GM12878 (cell line): ENCODE measurements around the gene CACNA1I. TPM values are rescaled to one million over a fixed set of nuclear protein-coding genes. Genes with fewer than 3 reads are reported as not detected.

Experiments
- ATAC-seq: fragments of 200-7000 bp; cut with Tn5 transposase; 3 replicates; pipeline ENCODE4 v1.9.1; 2020; ENCODE audit warnings: mild to moderate bottlenecking, moderate library complexity
- BruUV-seq: library from RNA; stranded (reverse); fragments of 400-500 nt; replicated peaks from 2 replicates; lab custom pipeline; 2021; lab: Mats Ljungman, UMichigan
- CTCF ChIA-PET: fragments of 300-600 bp; sonication (Branson Sonifier 250); formaldehyde crosslinking; extraction: SDS; loops from one replicate; lab custom pipeline; 2021; ENCODE audit warnings: inconsistent platforms; lab: Yijun Ruan, JAX
- POLR2A ChIA-PET: fragments of 350-600 bp; formaldehyde crosslinking; extraction: SDS; loops from one replicate; lab custom pipeline; 2021; ENCODE audit warnings: inconsistent platforms; lab: Charles Lee
- RAD21 ChIA-PET: fragments of 300-600 bp; sonication (Branson Sonifier 250); formaldehyde crosslinking; loops from one replicate; lab custom pipeline; 2023; ENCODE audit warnings: antibody characterized with exemption; ENCODE audit not compliant: unreplicated experiment; lab: Charles Lee
- SMC1A ChIA-PET: fragments of 300-600 bp; sonication (Branson Sonifier 250); formaldehyde crosslinking; loops from one replicate; lab custom pipeline; 2023; ENCODE audit not compliant: unreplicated experiment, uncharacterized antibody; lab: Charles Lee
- DNase-seq: peaks from one replicate; pipeline ENCODE4 v3.0.0-alpha.2; 2011; ENCODE audit warnings: low read depth, low spot score
- FAIRE-seq: peaks from 3 replicates; lab custom pipeline; 2011; peaks lifted over from hg19 to GRCh38; lab: Jason Lieb, UNC
- H2AFZ ChIP-seq: 2 replicates; pipeline ENCODE4 v1.6.0; 2011; ENCODE audit warnings: low read depth, low read length, control low read depth; ENCODE audit not compliant: control insufficient read depth
- H3K27ac ChIP-seq: 2 replicates; pipeline ENCODE4 v1.5.1; 2011; ENCODE audit warnings: control low read depth; ENCODE audit not compliant: control insufficient read depth, insufficient read depth
- H3K27me3 ChIP-seq, 2 experiments: replicated peaks in 1 of 2; 2 replicates each; pipeline versions ENCODE4 v1.6.0 to v1.6.1; 2011; ENCODE audit warnings: low read length in 1 of 2; ENCODE audit not compliant: control insufficient read depth in 2 of 2, insufficient read depth in 2 of 2
- H3K36me3 ChIP-seq, 2 experiments: 2 replicates each; pipeline ENCODE4 v1.5.1; 2011; ENCODE audit warnings: low read length in 1 of 2; ENCODE audit not compliant: control insufficient read depth in 2 of 2, insufficient read depth in 2 of 2
- H3K4me1 ChIP-seq: 2 replicates; pipeline ENCODE4 v1.6.1; 2011; ENCODE audit warnings: mild to moderate bottlenecking, low read length, moderate library complexity, mixed read lengths; ENCODE audit not compliant: control insufficient read depth, insufficient read depth
- H3K4me2 ChIP-seq: 2 replicates; pipeline ENCODE4 v1.6.0; 2011; ENCODE audit warnings: control low read depth; ENCODE audit not compliant: control insufficient read depth, insufficient read depth
- H3K4me3 ChIP-seq: fragments of 200-600 bp; sonication (generic); 2 replicates; pipeline ENCODE4 v1.5.1; 2016
- H3K79me2 ChIP-seq: 2 replicates; pipeline ENCODE4 v1.6.0; 2011; ENCODE audit warnings: low read length; ENCODE audit not compliant: control insufficient read depth, insufficient read depth
- H3K9ac ChIP-seq: 2 replicates; pipeline ENCODE4 v1.8.0; 2011; ENCODE audit warnings: low read length, control low read depth, mixed read lengths; ENCODE audit not compliant: control insufficient read depth, insufficient read depth
- H3K9me3 ChIP-seq: replicated peaks from 3 replicates; pipeline ENCODE4 v1.5.1; 2011; ENCODE audit warnings: mild to moderate bottlenecking, low read length; ENCODE audit not compliant: control insufficient read depth, insufficient read depth
- H4K20me1 ChIP-seq: 2 replicates; pipeline ENCODE4 v1.6.0; 2011; ENCODE audit not compliant: control insufficient read depth, insufficient read depth
- CTCF ChIP-seq, 3 experiments: IDR thresholded peaks in 2 of 3; conservative IDR thresholded peaks in 1 of 3; 2 replicates each; pipeline ENCODE4 v1.5.1; 2011; ENCODE audit warnings: low read depth in 3 of 3, low read length in 3 of 3, mild to moderate bottlenecking in 3 of 3, control low read depth in 2 of 3, moderate library complexity in 2 of 3, inconsistent platforms in 1 of 3, mixed read lengths in 1 of 3; ENCODE audit not compliant: control insufficient read depth in 2 of 3, insufficient read depth in 1 of 3; ENCODE audit errors: extremely low read depth in 1 of 3
- EED ChIP-seq: sonication (generic); IDR thresholded peaks from 2 replicates; pipeline ENCODE4 v1.6.1; 2016; ENCODE audit warnings: antibody characterized with exemption, low read depth
- MEF2A ChIP-seq: IDR thresholded peaks from 2 replicates; pipeline ENCODE4 v1.6.1; 2011; ENCODE audit warnings: low read depth, mild to moderate bottlenecking, low read length, moderate library complexity; ENCODE audit not compliant: insufficient read depth
- NR2C2 ChIP-seq: IDR thresholded peaks from 2 replicates; pipeline ENCODE4 v1.6.1; 2011; ENCODE audit warnings: borderline replicate concordance, low read depth; ENCODE audit not compliant: control insufficient read depth, insufficient read length
- PKNOX1 ChIP-seq: fragments of 450-650 bp; IDR thresholded peaks from 2 replicates; pipeline ENCODE4 v1.6.1; 2016; ENCODE audit warnings: mild to moderate bottlenecking
- SIN3A ChIP-seq: IDR thresholded peaks from 2 replicates; pipeline ENCODE4 v1.6.1; 2012; ENCODE audit warnings: low read depth, low read length, improper control_type of control experiment
- SREBF1 ChIP-seq: IDR thresholded peaks from 2 replicates; pipeline ENCODE4 v1.6.1; 2012; ENCODE audit warnings: mild to moderate bottlenecking, low read length
- STAT1 ChIP-seq: fragments of 450-650 bp; conservative IDR thresholded peaks from 2 replicates; pipeline ENCODE4 v1.6.1; 2014; ENCODE audit warnings: antibody characterized with exemption, mild to moderate bottlenecking
- ZZZ3 ChIP-seq: IDR thresholded peaks from 2 replicates; pipeline ENCODE4 v1.6.1; 2011; ENCODE audit warnings: low read depth; ENCODE audit not compliant: control insufficient read depth, insufficient read length
- WGBS: methylation state at CpG from one replicate; pipeline ENCODE4 v1.1.6; 2016; ENCODE audit warnings: low lambda C conversion rate; ENCODE audit not compliant: insufficient replicate concordance, insufficient coverage; ENCODE audit errors: missing lambda C conversion rate; 5-methylcytosine and 5-hydroxymethylcytosine counted together
- in situ Hi-C: fragments of 300-500 bp; cut with MboI; formaldehyde crosslinking; loops from 9 replicates; pipeline ENCODE4 v1.14.3; 2018; ENCODE audit warnings: mixed read lengths
- intact Hi-C: fragments of 100-400 bp; cut with micrococcal nuclease; formaldehyde crosslinking; loops from one replicate; pipeline ENCODE4 v1.14.2; 2022; ENCODE audit not compliant: unreplicated experiment
- polyA plus RNA-seq, 11 experiments: library from polyadenylated mRNA; depleted of rRNA in 4 of 11; unstranded in 6 of 11; stranded (reverse) in 5 of 11; fragments of >200 nt; fragmentation: Nextera tagmentation in 4 of 11; fragmentation: Illumina TruSeq in 1 of 11; extraction: Ambion mirVana in 4 of 11; extraction: Trizol in 1 of 11; gene quantifications; 1 replicate in 1 of 11; 2 replicates in 10 of 11; pipeline versions ENCODE4 v1.2.1 to v1.2.3, GENCODE V29; 2011 to 2016; ENCODE audit warnings: inconsistent platforms in 2 of 11, missing spikeins in 2 of 11, low read depth in 1 of 11
- total RNA-seq, 4 experiments: library from RNA; depleted of rRNA in 3 of 4; stranded (reverse); fragments of >200 nt in 3 of 4; fragmentation: Illumina TruSeq in 1 of 4; extraction: Trizol in 1 of 4; gene quantifications; 2 replicates each; pipeline versions ENCODE4 v1.2.1 to v1.2.3, GENCODE V29; 2013 to 2021
- TF ChIP-seq, protein P1 (sequence below): fragments of 450-650 bp; IDR thresholded peaks from 2 replicates; pipeline ENCODE4 v1.6.1; 2014; ENCODE audit warnings: mild to moderate bottlenecking

Gene CACNA1I
- total and polyA plus RNA-seq, 10 of the 15 experiments (the other 5 are each of a cell fraction or from before 2014, with no cell fraction given), result 0.01 to 0.03 TPM; not detected in 8

GRCh38 chr22:39546889-39547586, 23.5 kb upstream of the CACNA1I start:
- Histone ChIP-seq H2AFZ (no peak overlapping the region), H3K4me2 (no peak overlapping the region), H3K9me3 (no peaks in the 10 kb centered on the region), H3K4me1 (no peaks in the 10 kb centered on the region), H3K4me3 (no peak overlapping the region), H3K79me2 (no peaks in the 10 kb centered on the region), H4K20me1 (no peaks in the 10 kb centered on the region), H3K9ac (no peak overlapping the region), H3K36me3 (no peaks in the 10 kb centered on the region), H3K27ac (no peak overlapping the region), H3K27me3 (peaks cover 3 to 4% of the 10 kb centered on the region in 2 experiments; a peak in 2 of 4 replicates)
- ChIA-PET POLR2A (no interaction called here), RAD21 (no interaction called here), SMC1A (no interaction called here), CTCF (interaction anchor here (14.5 kb wide), 1 partner anchor 476 kb away, joined by 157 read pairs; no protein-coding TSS in a partner anchor)
- BruUV-seq, result no TSS peak
- DNase-seq (no peak), FAIRE-seq (no peak), ATAC-seq (no peak)
- intact Hi-C loops, result no loop called here
- TF ChIP-seq STAT1, result no peak
- WGBS, result 0% methylated on average over 5 of the region's 5 CpGs
- in situ Hi-C loops, result no loop called here

DNA sequence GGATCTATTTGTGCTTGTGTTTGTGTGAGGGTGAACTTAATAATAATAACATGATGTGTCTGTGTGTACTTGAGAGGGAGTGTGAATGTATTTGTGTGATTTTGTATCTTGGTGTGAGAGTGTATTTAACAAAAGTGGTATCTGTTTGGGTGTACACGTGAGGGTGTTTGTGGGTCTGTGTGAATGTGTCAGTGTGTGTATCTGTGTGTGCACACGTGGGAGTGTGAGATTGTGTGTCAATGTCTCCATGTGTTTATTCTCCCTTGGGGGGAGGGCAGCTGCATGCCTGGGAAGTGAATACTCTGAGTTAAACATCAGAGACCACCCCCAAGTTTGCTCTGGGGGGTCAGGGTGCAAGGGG, 23.0 kb upstream of the CACNA1I start:
- Histone ChIP-seq H3K79me2 (no peaks in the 10 kb centered on the region), H3K9me3 (no peaks in the 10 kb centered on the region), H2AFZ (no peak overlapping the region), H3K9ac (no peak overlapping the region), H3K27ac (no peak overlapping the region), H4K20me1 (no peaks in the 10 kb centered on the region), H3K36me3 (no peaks in the 10 kb centered on the region), H3K4me2 (no peak overlapping the region), H3K4me3 (no peak overlapping the region), H3K27me3 (peaks cover 3 to 4% of the 10 kb centered on the region in 2 experiments; a peak in 2 of 4 replicates), H3K4me1 (no peaks in the 10 kb centered on the region)
- FAIRE-seq (no peak), ATAC-seq (no peak), DNase-seq (no peak)
- WGBS, result 0% methylated on average over 2 of the region's 2 CpGs
- no TSS peak for BruUV-seq
- TF ChIP-seq, protein P1, sequence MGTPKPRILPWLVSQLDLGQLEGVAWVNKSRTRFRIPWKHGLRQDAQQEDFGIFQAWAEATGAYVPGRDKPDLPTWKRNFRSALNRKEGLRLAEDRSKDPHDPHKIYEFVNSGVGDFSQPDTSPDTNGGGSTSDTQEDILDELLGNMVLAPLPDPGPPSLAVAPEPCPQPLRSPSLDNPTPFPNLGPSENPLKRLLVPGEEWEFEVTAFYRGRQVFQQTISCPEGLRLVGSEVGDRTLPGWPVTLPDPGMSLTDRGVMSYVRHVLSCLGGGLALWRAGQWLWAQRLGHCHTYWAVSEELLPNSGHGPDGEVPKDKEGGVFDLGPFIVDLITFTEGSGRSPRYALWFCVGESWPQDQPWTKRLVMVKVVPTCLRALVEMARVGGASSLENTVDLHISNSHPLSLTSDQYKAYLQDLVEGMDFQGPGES, result no peak
- TF ChIP-seq SREBF1 (no peak), EED (no peak), CTCF (IDR thresholded peaks at IDR 0.05 in 2 of 3, conservative IDR thresholded peaks at IDR 0.05 in 1 of 3; ENCODE audit: control insufficient read depth in 2 of 3, extremely low read depth in 1 of 3, insufficient read depth in 1 of 3, low read depth in 3 of 3, low read length in 3 of 3) (no peak), NR2C2 (no peak), ZZZ3 (no peak), PKNOX1 (no peak), MEF2A (no peak), SIN3A (no peak)
- intact Hi-C loops (no loop called here), in situ Hi-C loops (no loop called here)
- ChIA-PET POLR2A (no interaction called here), CTCF (interaction anchor here (14.5 kb wide), 1 partner anchor 475 kb away, joined by 157 read pairs; no protein-coding TSS in a partner anchor), SMC1A (no interaction called here), RAD21 (no interaction called here)
